ENCODE measurements around the gene UST.
"Not testable (repeated sequence)": the region's sequence is repeated elsewhere in the genome, so short reads cannot be mapped to it uniquely, and the experiment has no call there.

UST gene

DNA sequence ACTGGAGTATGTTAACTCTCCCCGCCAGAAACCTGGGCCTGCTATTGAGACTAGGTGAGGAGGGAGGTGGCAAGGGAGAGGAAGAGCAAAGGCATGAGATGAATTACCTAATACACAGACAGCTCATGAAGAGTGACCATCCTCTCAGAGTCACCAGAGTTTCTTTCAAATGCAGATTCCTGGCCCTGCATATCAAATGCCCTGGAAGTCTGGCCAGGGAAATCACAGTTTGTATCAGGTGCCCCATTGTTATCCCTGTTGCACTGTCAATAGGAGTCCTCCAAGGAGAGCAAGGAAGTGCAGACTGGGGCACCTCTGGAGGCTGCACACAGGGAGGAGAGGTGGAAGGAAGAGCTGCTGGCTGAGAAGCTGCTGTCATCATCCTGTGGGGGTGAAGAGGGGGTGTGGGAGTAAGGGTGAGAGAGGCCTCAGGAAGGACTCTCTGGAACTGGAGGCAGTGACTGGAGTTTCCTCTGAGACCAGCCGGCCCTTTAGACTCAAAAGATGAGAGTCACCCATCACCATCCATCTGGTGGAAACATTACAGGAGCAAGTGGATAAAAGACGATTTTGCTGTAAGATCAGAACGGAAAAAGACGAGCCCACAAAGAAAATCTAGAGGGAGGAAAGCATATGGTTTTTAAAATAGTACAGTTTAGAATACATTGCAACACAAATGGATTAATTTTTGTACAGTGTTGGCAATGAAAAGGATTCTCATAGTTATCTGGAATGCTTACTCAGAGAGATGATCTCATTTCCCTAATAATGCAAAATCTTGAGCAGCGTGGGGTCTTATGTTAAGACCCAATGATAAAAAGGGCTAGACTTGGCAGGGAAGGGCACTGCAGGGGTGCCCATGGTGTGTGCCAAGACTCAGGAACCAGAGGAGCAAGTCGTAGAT is 268.1 kb downstream of the UST start:
- no peak for DNase-seq

- DNase-seq = no peak
These were observed 269.0 kb downstream of the UST start for GRCh38 chr6:149015535-149016525.

DNA sequence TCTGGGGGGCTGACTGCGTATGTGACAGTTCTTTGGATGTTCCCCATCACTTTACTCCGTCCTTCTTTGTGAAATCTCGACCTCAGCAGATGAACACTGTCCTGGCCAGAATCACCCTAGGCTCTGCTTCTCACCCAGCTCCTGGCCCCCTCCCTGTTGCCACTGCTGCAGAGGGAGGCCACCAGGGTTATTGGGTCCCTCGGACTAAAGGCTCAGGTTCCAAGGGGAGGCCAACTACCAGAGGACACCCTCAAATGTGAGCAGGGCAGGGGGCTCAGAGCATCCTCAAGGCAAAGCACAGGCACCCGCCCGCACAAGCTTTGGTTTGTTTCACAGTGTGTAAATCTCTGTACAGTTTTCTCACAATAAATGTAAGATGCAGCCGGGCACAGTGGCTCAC is 269.9 kb downstream of the UST start:
- DNase-seq = no peak

- DNase-seq = no peak
These were observed 273.5 kb downstream of the UST start for GRCh38 chr6:149020319-149020718.

DNA sequence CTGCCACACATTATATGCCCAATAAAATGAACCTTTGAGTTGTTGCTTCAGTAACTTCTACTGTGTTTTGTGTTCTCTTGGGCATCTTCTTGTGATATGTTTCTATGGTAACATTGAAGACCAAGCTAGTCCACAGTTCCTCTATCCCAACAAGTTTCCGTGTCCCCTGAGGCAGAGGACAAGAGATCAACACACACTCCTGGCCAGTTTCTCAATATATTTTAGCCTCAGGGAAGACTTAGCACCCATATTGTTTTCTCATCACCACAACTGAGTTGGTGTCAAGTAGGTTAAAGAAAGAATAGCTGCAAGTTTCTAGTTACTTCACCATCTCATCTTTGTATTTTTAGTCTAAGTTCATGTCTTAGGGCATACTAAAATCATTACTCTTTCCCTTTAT is 277.5 kb downstream of the UST start:
- DNase-seq = no peak

GRCh38 chr6:149025061-149025460 is 278.2 kb downstream of the UST start:
- DNase-seq = no peak

DNA sequence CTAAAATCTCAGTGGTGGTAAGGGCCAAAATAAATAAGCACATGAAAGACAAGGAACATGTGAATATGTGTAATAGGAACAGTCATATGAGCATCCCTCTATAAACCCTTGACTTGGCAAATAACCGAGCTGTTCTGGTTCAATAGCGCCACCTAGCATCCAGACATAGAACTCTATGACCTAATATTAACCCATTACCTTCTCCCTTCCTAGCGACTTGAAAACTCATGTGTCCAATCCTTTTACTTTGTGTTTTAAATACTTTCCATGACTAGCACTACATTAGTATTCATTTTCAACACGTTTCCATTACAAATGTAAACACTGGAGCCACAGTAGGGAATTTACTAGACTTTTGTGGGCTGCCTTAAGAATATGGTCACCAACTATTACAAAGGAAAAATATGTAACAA is 279.7 kb downstream of the UST start:
- no peak for DNase-seq

DNA sequence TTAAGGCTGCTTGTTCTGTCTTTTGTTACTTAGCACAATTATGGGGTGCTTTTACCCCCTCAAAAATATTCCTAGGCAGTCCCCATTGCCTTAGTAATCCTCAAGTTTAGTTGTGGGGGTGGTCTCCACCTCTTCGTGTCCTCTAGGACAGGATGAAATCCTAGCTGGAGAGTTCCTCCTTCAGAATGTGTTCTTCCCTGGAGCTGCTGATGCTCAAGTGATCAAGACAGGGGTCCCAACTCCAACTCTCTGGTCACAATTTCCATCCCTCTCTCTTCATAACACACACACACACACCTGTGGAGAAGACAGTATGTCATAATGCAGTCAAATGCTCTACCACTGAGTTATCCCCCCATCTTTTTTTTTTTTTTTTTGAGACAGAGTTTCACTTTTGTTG is 280.7 kb downstream of the UST start:
- no peak for DNase-seq

DNA sequence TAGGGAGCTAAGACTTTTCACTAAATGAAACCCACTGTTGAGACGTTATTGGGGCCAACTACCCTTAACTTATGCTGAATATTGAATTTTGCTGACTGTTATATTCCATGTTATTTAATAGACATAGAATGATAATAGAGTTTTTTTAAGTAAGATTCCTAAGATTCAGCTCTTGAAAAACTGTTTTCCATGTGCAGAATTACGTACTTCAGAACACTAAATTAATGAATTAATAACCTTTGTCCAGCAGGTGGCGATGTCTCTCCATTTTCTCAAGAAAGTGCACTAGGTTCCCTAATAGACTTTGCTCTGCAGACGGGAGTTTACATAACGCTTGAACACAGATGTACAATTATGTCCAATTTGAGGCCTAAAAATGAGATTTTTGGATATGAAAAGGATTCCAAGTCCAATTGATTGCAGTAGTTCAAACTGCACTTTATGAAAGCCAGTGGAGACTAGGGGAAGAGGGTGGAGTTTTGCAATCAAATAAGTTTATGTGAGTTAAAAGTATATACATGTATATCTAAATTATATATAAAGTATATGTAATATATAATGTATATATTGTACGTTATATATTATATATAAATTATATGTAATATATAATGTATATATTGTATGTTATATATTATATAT is 282.1 kb downstream of the UST start:
- peak; percentile 62 for DNase-seq

DNA sequence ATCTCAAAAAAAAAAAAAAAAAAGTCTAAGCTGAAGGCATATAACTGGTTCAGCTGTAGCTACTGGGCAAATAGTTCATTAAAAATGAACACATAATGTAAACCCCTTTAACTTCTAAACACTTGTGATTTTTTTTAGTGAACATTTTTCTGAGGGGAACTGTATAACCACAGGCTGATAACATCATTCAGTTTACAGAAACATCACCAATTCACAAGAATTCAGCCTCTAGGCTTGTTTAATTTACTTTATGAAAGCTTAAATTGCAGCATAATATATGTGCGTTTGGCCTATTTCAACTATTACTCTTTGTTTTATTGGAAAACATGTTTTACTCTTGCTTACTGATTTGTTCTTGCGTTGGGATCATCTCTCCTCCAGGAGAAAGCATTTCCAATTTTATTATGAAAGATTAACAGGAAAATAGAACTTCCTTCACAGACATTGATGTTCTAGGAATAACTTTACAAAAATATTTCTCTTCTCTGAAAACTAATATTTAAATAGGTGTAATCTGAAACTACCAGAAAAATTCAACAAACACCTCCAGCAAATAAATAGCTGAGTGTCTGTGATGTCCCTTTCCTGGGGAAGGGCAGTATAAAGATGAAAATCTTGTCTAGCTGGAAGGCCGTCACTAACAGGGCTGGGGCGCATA is 284.5 kb downstream of the UST start:
- DNase-seq = no peak

GRCh38 chr6:149031859-149032598 is 285.2 kb downstream of the UST start:
- DNase-seq = peak; percentile 25

DNA sequence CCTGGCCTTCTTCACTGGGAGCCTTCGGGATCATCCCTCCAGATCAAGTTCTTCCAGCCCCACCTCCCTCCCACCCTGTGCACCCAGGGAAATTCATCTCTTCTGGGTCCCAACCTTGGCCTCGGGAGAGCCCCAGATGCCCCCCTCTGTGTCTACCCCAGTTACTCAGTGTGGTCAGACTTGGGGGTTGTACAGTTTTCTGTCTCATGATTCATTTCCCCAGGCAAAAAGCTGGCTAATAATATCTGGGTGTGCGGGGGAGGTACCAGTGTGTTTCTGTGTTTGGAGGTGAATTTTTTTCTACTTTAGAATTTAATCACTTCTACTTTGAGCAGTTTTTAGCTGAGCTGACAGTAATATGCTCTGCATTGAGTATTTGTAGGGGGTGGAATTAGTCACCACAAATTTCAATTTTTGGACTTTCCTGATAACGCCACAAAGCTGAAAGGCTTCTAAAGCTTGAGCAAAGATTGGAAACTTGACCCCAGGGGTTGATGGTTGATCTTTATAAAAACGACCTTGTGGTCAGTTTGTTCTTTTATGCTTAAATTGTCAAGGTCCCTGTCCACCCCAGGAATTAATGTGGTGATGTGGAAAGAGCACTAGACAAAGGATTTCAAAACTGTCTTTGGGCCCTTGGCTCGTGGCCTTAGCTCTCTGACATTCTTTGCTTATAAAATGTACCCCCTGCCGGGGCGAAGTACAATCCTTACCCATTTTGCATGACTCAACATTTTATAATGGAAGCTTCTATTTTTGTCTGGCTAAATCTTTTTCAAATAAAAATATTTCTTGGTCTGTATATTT is 286.0 kb downstream of the UST start:
- DNase-seq = no peak

DNA sequence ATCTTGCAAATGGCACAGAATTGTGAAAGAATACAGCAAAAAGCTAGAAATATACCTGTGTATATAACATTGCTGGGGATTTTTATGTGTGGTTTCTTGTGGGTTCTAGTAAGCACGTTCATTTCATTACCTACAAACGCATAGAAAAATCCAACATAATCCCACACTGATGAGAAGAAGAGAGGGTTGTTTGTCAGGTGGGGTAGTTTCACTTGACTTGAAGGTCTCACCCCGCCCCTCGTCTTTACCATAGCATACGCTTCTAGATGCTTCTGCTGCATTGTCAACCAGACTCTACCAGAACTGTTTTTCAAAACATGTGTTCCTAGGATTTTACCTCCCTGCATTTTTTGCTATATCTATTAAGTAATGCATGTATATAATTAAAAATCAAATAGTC is 286.6 kb downstream of the UST start:
- DNase-seq = no peak

DNA sequence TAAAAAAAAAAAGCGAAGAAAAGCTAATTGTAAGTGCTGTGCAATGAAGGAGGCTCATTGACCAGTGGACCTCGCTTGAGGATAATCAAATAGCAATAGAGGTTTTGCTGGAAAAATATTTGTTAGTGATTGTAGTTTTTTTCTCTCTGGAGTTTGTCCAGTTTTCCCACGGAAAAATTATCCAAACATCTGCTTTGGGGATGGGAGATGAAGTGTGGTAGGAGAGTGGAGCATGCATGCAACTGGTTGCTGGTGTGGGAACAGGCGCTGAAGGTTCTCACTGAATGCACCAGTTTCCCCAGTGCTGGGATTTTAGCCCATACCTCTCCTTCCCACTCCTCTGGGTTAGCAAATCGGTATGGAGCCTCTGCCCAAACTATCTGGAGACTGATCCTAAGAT is 288.9 kb downstream of the UST start:
- no peak for DNase-seq

GRCh38 chr6:149037051-149037671 is 290.3 kb downstream of the UST start:
- DNase-seq = no peak

DNA sequence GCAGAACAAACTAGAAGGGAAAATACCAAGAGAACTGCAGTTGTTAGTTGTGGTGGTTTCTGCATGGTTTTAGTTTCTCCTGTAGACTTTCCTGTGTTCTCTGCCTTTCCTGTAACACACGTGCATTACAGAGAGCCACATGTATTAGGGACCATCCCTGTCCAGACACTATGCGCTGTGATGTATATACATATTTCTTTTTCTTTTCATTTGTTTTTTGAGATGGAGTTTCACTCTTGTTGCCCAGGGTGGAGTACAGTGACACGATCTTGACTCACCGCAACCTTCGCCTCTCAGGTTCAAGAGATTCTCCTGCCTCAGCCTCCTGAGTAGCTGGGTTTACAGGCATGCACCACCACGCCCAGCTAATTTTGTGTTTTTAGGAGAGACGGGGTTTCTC is 292.2 kb downstream of the UST start:
- not testable (repeated sequence) for DNase-seq

- no peak for DNase-seq
These were observed 295.1 kb downstream of the UST start for GRCh38 chr6:149041953-149042352.

- no peak for DNase-seq
These were observed 296.8 kb downstream of the UST start for GRCh38 chr6:149043476-149044130.

- no peak for DNase-seq
These were observed 297.7 kb downstream of the UST start for GRCh38 chr6:149044528-149044927.

DNA sequence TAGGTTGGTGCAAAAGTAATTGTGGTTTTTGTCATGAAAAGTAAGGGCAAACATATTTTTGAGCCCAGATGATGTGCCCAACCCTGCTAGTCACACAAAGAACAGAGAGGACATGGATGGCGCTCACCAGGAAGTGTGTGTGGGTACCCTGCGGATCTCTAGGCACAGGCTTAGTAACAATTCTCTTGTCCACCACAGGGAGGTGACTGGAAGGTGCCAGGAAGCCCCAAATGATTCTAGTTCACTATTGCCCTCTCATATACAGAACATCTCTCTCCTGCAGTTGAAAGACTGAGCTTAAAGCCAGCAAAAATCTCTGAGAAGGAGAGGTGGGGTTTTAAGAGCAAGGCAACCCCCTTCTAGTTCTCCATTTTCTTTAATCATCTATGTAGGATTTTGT is 298.6 kb downstream of the UST start:
- no peak for DNase-seq
